HEK293 (cell line): ENCODE measurements around the gene CDH8.
"Not testable (repeated sequence)": the region's sequence is repeated elsewhere in the genome, so short reads cannot be mapped to it uniquely, and the experiment has no call there.

Source experiments
- CTCF ChIA-PET: fragments of 350-600 bp; formaldehyde crosslinking; extraction: SDS; loops from one replicate; lab custom pipeline; 2021; ENCODE audit warnings: antibody characterized with exemption; lab: Yijun Ruan, JAX
- POLR2A ChIA-PET: fragments of 300-600 bp; formaldehyde crosslinking; extraction: SDS; loops from one replicate; lab custom pipeline; 2020; ENCODE audit warnings: antibody characterized with exemption, inconsistent platforms; lab: Yijun Ruan, JAX
- H3K27ac ChIP-seq: fragments of 200-500 bp; sonication (Bioruptor generic); 2 replicates; pipeline ENCODE4 v1.5.1; 2014; ENCODE audit warnings: low read depth, low read length, control low read depth, inconsistent platforms; ENCODE audit errors: extremely low read depth
- H3K36me3 ChIP-seq, 2 experiments: fragments of 200-500 bp in 1 of 2; sonication (Bioruptor generic) in 1 of 2; 1 replicate in 1 of 2; 2 replicates in 1 of 2; pipeline ENCODE4 v1.5.1; 2014 to 2017; ENCODE audit warnings: inconsistent platforms in 2 of 2, low read length in 2 of 2; ENCODE audit not compliant: control insufficient read depth in 2 of 2, insufficient read depth in 1 of 2
- H3K4me1 ChIP-seq: fragments of 200-500 bp; sonication (Bioruptor generic); 2 replicates; pipeline ENCODE4 v1.5.1; 2014; ENCODE audit warnings: mild to moderate bottlenecking, low read length, inconsistent platforms; ENCODE audit not compliant: control insufficient read depth, insufficient read depth
- H3K4me3 ChIP-seq: 2 replicates; pipeline ENCODE4 v1.5.1; 2011; ENCODE audit warnings: low read depth, mild to moderate bottlenecking, control low read depth, low read length, moderate library complexity
- H3K9me3 ChIP-seq: fragments of 200-500 bp; sonication (Bioruptor generic); 2 replicates; pipeline ENCODE4 v1.5.1; 2014; ENCODE audit warnings: low read depth, low read length, inconsistent platforms; ENCODE audit not compliant: control insufficient read depth, insufficient read depth
- CTCF ChIP-seq: fragments of 450-650 bp; formaldehyde crosslinking; IDR thresholded peaks from 2 replicates; pipeline ENCODE4 v1.5.1; 2016; ENCODE audit warnings: missing biosample characterization, missing genetic modification characterization
- EGR2 ChIP-seq: fragments of 450-650 bp; formaldehyde crosslinking; IDR thresholded peaks from 2 replicates; pipeline ENCODE4 v1.5.1; 2016; ENCODE audit warnings: low read depth, missing biosample characterization, missing genetic modification characterization
- HIC1 ChIP-seq: fragments of 450-650 bp; formaldehyde crosslinking; IDR thresholded peaks from 2 replicates; pipeline ENCODE4 v1.5.1; 2016; ENCODE audit warnings: missing biosample characterization, missing genetic modification characterization
- INSM2 ChIP-seq: fragments of 450-650 bp; formaldehyde crosslinking; IDR thresholded peaks from 2 replicates; pipeline ENCODE4 v1.5.1; 2016; ENCODE audit warnings: missing biosample characterization, missing genetic modification characterization
- MYNN ChIP-seq: fragments of 450-650 bp; formaldehyde crosslinking; IDR thresholded peaks from 2 replicates; pipeline ENCODE4 v1.5.1; 2016; ENCODE audit warnings: missing biosample characterization, missing genetic modification characterization, borderline replicate concordance
- PBX3 ChIP-seq: sonication (generic); formaldehyde crosslinking; IDR thresholded peaks from 2 replicates; pipeline ENCODE4 v1.8.1; 2022; ENCODE audit warnings: mild to moderate bottlenecking, moderate library complexity, missing genetic modification reagents
- ZNF157 ChIP-seq: fragments of 450-650 bp; formaldehyde crosslinking; IDR thresholded peaks from 2 replicates; pipeline ENCODE4 v1.5.1; 2016; ENCODE audit warnings: missing biosample characterization, missing genetic modification characterization
- ZNF274 ChIP-seq, 2 experiments: fragments of 200-500 bp in 1 of 2; fragments of 450-650 bp in 1 of 2; sonication (Bioruptor generic) in 1 of 2; formaldehyde crosslinking in 1 of 2; IDR thresholded peaks; 2 replicates each; pipeline versions ENCODE4 v1.5.1 to v1.6.1; 2014 to 2016; ENCODE audit warnings: borderline replicate concordance in 1 of 2, inconsistent platforms in 1 of 2, low read length in 1 of 2, missing biosample characterization in 1 of 2, missing genetic modification characterization in 1 of 2
- ZNF600 ChIP-seq: fragments of 450-650 bp; formaldehyde crosslinking; IDR thresholded peaks from 2 replicates; pipeline ENCODE4 v1.5.1; 2016; ENCODE audit warnings: missing biosample characterization, missing genetic modification characterization
- ZNF645 ChIP-seq: fragments of 450-650 bp; formaldehyde crosslinking; IDR thresholded peaks from 2 replicates; pipeline ENCODE4; 2016; ENCODE audit warnings: missing biosample characterization, missing genetic modification characterization
- ZNF658 ChIP-seq: fragments of 450-650 bp; formaldehyde crosslinking; IDR thresholded peaks from 2 replicates; pipeline ENCODE4; 2016; ENCODE audit warnings: missing biosample characterization, missing genetic modification characterization
- ZSCAN18 ChIP-seq: fragments of 450-650 bp; formaldehyde crosslinking; IDR thresholded peaks from 2 replicates; pipeline ENCODE4 v1.5.1; 2016; ENCODE audit warnings: missing biosample characterization, missing genetic modification characterization

CDH8 gene

GRCh38 chr16:61921373-61921772, 114.9 kb downstream of the CDH8 start (continued):
- TF ChIP-seq ZNF600 (tag by site-specific recombination), result no peak

- peak overlapping the region; percentile 38 for H3K4me3 ChIP-seq
- H3K36me3 ChIP-seq, H3K27ac ChIP-seq, POLR2A ChIA-PET, CTCF ChIA-PET, H3K9me3 ChIP-seq, H3K4me1 ChIP-seq: not testable (repeated sequence)
Measured at GRCh38 chr16:61917865-61918826, 118.1 kb downstream of the CDH8 start.

- no peak overlapping the region for H3K4me3 ChIP-seq
- no peak overlapping the region for H3K27ac ChIP-seq
- no peaks in the 10 kb centered on the region for H3K4me1 ChIP-seq
- TF ChIP-seq ZNF645 (tag by site-specific recombination) (no peak), INSM2 (tag by site-specific recombination) (no peak), ZNF157 (tag by site-specific recombination) (no peak), MYNN (tag by site-specific recombination) (no peak), HIC1 (tag by site-specific recombination) (no peak), ZNF274 (IDR thresholded peaks at IDR 0.05; ENCODE audit: low read length) (no peak), ZNF274 (tag by site-specific recombination; IDR thresholded peaks at IDR 0.05; ENCODE audit: borderline replicate concordance) (no peak), CTCF (no peak), ZSCAN18 (tag by site-specific recombination) (no peak), ZNF600 (tag by site-specific recombination) (no peak), EGR2 (tag by site-specific recombination) (no peak), PBX3 (no peak), ZNF658 (tag by site-specific recombination) (no peak)
- H3K9me3 ChIP-seq, result no peaks in the 10 kb centered on the region
- ChIA-PET POLR2A (no interaction called here), CTCF (no interaction called here)
- no peaks in the 10 kb centered on the region for H3K36me3 ChIP-seq
Measured at GRCh38 chr16:61915569-61915968, 120.7 kb downstream of the CDH8 start.
